Activated CD4-positive, CD25-positive, alpha-beta regulatory T cell treated with anti-CD3 and anti-CD28 coated beads, Interleukin-2, amount 50 U/mL, for 24 hours (primary cell): ENCODE data around the gene DNAH7.
"Not testable (repeated sequence)": the region's sequence is repeated elsewhere in the genome, so short reads cannot be mapped to it uniquely, and the experiment has no call there.

Experiments
- ATAC-seq, 2 donors: fragments of 150-1000 bp; cut with Tn5 transposase; one replicate each; pipeline ENCODE4 v1.10.0; 2021; ENCODE audit warnings: mild to moderate bottlenecking in 1 of 2, moderate library complexity in 1 of 2

DNAH7 gene

DNA sequence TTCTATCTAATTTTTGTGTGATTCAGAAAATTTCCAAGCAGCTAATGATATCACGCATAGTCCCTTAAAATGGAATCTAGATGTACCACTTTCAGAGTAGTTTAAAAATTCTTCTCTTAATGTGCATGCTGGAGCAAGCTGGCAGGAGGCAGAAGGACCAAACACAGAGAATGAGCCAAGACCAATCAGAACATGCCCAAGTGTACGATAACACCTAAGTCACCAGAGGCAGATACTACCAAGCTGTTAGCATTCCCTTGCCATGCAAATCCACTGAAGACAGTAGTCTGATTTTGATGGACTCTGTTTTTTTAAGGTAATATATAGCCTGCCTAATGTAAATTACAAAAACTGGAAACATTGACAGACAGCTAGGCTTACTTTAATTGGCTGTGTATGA is 109.3 kb downstream of the DNAH7 start:
- no peak for ATAC-seq

DNA sequence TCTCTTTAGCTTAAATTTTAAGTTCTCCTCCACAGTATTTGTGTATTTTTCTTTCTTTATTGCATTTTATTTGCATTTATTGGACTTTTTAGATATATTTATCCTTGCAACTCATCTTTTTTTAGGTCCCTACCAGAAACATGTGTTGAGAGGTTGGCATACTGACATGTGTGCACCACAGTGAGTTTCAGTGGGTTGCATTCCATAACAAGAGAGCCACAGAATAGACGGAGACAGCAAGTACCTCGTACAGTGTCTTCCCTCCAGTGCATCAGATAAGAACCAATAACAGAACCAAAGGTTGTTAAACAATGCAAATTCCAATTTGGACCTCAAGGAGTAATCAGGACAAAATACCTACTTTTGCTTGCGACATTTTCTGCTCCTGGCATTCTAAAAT is 111.9 kb downstream of the DNAH7 start:
- ATAC-seq = no peak

DNA sequence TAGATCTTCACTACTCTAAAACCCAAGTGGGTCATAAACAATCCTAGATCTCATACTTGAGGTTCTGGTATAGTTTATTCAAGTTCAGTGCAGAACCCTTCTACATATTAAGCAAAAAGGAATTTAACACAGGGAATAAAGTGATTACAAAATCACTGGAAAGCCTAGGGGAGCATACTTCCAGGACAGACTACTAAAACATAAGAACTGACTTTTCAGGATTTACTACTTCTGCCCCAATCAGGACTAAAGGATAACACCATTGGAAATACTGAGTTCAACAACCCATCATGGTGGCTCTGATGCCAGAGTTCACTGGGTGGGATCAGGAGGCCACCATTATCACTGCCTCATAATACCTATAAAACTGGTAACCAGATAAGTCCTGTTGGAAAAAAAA is 123.6 kb downstream of the DNAH7 start:
- no peak for ATAC-seq

DNA sequence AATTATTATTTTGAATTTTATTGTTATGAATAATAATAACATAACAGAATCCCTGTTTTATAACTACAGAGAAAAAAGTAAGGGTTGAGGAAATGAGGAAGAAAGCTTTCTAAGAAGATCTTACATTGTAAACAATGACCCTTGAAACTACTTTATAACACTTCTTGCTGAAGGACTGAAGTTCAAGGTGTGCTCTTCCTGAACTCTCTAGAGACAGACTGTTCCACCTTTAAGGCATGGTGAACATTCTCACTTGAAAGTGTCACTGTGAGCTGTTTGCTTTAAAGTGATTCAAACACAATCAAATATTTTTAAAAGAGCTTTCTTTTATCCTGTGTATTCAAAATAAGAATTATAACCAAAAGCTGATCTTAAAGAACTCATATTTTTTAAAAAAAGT is 131.5 kb downstream of the DNAH7 start:
- ATAC-seq = no peak

DNA sequence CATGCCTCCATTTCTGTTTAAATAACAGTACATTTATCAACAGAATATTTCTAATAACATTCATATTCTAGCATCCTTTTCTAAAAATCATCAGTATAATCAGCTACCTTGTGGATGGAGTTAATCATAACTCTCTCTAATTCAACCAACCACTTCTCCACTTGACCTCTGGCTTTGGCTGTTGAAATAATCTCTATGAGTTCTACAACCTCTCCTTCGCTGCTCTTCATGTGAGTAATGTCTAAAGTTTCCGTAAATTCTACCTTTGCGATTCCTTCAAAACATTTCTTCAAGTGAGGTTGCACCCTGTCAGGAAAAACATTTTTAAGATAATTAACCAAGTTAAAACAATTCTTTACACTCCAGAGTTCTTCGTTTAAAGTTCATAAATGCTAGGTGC is 134.2 kb downstream of the DNAH7 start:
- ATAC-seq = no peak

DNA sequence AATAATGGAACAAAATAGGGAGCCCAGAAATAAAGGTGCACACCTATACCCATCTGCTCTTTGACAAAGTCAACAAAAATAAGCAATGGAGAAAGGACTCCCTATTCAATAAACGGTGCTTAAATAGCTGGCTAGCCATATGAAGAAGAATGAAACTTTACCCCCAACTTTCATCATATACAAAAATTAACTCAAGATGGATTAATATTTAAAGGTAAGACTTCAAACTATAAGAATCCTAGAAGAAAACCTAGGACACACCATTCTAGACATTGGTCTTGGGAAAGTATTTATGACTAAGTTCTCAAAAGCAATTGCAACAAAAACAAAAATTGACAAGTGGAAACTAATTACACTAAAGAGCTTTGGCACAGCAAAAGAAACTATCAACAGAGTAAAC is 139.1 kb downstream of the DNAH7 start:
- no peak for ATAC-seq

DNA sequence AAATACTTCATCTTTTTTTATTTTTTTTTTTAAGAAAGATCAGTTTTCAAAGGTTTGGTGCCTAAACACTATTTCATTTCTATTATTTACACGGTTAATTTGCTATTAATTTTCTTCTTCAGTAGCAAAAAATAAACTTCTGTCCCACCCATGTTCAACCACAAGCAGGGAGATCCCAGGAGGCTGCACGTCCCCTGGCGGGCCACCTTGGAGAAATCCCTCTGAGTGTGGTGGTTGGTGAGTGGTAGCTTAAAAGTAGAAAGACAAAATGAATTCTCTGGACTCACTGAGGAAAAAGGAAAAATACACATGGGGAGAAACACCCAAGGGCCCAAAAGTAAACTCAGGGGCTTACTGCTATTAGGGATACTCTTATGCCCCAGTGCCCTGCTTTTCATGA is 143.5 kb downstream of the DNAH7 start:
- no peak for ATAC-seq

DNA sequence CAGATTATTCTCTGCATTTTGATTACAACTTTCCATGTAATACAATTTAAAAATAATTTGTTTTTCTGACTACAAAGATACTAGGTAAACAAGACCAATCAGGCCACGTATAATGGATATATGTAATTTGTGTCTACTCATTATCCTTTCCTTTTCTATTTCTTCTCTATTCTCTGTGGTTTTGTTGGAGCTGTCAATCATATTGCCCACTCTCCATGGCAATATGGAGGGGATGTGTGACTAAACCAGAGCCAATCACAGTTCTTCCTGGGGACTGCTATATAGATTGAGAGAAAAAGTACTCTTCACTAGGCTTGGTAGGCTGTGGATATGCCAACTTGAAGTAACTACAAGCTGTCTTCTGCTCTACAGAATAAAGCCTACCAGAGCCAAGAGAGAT is 144.7 kb downstream of the DNAH7 start:
- ATAC-seq = no peak

DNA sequence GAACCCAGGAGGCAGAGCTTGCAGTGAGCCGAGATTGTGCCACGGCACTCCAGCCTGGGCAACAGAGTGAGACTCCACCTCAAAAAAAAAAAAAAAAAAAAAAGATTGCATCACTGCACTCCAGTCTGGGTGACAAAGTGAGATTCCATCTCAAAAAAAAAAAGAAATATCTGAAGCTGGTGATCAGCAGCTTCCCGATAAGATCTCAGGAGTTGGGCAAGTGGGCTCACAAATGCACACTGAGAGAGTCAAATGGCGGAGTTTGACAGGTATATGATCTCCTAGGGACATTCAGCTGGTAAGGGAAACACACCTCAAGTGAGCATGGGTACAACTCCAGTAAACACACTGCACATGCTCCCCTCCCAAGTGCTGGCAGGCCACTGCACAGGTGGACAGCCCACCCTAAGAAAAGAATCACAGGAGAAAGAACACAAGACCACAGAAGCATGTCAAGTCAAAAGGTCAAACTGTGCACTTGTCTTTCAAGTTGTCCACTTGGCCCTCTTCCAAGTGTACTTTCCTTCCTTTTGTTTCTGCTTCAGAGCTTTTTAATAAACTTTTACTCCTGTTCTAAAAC is 151.5 kb downstream of the DNAH7 start:
- ATAC-seq = not testable (repeated sequence)

DNA sequence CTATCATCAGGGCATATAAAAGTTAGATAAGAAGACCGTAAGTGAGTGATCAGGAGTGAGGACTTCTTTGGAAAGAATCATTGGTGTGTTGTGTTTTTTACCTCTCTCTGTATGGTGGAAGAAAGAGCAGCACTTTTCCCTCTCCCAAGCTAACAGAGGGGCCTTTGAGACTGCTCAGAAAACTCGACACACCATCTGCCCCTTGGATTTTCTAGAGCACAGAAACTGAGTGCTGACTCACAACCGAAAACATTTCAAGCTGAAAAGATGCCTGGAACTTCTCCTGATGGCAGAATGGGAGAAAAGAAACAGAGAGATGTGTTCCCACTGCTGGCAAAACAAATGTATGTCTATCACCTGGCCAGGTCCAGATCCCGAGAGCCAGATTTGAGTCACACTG is 156.6 kb downstream of the DNAH7 start:
- no peak for ATAC-seq

DNA sequence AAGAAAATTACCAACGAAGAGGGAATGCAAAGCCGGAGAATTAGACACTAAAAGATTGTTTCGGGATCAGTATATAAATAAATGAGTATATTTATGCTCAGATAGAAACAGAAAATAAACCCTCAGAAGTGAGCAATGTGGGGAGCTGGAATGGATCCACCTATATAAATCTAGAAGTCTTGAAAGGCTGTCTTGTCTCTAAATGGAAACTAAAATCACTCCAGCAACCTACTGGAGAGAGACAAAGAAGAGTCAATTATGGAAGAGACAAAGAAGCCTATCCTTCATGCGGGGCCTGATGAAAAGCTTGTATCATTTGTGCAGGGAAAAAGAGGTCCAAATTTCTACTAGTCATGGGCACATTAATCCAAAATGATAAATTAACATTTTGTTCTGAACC is 158.1 kb downstream of the DNAH7 start:
- no peak for ATAC-seq

DNA sequence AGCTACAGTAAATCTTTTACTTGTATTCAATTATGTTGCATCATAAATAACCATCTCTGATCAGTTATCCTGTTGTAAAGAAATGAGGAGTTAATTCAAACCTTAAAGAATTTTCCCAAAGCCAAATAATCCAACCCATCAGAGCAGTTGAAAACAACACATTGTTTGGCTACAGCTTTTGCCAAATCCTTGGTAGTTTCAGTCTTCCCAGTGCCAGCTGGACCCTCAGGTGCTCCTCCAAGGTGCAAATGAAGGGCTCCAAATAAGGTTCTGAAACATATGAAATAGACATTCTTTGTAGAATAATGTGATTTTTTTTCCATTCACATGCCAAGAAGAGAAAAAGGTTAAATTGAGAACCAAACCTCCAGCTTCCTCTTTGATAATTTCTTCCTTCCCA is 158.7 kb downstream of the DNAH7 start:
- ATAC-seq = no peak

DNA sequence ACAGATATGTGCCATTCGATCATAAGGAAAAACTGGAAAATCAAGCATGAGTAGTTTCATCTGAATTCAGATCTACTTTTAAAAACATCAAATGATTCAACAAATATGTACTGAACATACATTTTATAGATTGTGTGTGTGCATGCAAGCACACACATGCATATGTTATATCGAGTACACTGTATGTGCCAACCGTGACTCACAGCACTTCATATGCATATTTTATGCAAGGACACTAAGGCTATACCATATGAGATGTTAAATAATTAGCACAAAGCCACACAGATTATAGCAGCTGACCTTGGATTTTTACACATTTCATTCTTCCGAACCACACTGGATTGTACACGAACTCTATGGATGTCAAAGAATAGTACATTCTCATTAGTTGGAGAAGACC is 161.2 kb downstream of the DNAH7 start:
- ATAC-seq = no peak

DNA sequence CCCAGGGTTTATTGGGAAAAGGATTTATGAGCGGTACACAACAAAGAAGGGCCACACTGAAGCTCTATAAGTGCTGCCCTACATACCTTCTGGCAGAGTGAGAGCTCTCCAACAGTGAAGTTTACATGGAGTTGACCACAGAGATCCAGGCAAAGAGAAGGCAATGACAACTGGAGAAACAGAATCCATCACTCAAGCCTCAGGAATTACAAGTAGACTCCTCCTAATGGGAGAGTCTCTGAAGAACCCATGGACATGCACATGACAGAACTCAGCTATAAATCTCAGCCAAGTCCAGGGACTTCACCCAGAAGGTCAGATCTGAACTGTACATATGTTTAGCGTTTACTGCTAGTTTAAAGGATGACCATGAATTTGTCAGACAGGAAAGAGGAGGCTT is 164.7 kb downstream of the DNAH7 start:
- ATAC-seq = no peak

DNA sequence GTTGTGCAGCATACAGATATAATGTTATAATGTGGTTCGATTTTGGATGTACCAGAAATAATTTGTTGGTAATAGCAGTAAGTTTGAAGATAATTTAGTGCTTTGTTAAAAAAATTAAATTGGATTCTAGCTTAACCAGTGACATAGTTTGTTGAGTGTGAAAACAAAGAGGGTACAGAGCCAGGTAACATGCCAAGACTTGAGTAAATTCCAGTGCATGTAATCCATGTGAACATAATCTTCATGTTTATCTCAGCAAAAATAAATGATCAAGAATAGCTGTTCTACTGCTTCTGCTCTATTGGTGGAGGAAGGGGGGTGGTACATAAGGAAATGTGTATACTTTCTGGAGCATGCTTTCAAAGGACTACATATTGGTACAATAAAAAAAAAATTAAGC is 165.8 kb downstream of the DNAH7 start:
- ATAC-seq = no peak

DNA sequence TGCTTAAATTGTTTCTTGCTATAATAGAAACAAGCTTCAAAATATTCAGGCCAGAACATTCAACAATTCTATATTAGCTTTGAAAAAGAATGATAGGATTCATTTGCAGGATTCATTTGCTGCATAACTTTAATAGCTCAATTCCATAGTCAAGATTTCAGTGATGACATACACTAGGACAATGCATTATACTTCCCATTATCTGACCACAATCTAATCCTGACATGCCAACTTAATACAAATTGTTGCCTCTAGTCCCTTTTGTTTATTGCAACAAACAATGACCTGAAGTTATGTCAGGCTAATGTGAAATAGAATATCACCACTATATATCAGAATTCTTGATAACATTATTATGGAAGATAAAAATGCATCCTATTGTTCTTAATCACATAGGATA is 169.4 kb downstream of the DNAH7 start:
- ATAC-seq = no peak

DNA sequence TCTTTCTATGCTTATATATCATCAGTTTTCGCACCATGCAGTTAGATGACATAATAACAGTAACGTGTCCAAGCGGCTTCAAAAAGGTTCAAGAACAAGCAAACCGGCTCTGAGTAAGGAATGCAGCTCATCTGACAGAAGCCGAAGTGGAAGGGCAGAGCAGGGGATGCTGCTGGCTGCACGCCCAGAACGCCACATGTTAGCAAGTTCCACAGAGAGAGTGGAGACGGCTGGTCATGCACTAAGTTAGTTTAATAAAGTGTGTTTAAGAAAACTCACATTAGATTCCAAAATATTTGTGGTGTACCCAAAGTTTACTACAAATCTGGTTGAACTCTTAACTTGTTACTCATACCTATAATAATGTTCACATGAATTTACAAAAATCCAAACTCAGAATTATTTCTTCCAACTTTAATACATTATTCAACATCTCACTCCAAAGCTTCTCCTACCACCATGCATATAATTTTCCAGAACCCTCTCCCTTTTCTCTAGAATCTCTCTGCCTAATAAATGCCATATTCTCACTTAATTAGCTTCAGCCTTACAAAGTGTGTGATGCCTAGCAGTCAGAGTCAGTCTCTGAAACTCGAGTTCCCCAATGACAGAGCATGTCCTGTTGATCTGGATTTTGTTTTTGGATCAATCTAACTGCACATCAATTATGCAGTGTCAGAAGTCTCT is 170.0 kb downstream of the DNAH7 start:
- ATAC-seq = no peak

DNA sequence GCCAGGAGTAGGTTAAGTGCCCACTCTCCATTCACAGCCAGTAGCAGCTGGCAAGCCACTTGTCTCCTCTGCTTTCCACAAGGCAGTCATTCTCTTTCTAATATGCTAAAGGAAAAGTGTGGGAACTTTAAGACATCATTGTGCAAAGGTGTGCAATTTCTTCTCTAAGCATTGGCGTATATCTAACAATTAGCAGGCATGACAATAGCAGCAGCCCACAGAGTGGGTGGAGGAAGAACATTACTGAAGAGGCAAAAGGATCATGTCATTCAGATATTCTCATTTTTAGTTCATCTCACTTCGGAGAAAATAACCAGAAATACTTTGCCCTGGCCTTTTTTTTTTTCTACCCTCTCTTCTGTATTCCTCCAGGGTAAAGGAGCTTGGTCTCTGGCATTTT is 177.6 kb downstream of the DNAH7 start:
- no peak for ATAC-seq

DNA sequence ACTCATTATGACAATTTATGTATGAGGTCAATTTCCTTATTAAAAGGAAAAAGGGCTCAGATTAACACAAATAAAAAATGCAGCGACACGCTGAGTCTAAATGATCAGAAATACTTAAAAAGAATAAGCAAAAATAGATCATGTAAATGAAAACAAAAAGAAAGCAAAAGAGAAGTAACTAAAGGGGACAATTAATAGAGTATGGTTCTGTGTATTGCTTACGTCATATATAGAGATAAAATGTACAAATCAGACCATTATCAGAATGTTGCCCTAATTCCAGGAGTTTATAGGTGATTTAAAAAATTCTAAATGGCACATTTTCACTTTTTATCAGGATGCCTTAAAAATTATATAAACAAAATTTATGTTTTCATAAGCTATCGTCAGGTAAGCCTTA is 189.5 kb downstream of the DNAH7 start:
- no peak for ATAC-seq

DNA sequence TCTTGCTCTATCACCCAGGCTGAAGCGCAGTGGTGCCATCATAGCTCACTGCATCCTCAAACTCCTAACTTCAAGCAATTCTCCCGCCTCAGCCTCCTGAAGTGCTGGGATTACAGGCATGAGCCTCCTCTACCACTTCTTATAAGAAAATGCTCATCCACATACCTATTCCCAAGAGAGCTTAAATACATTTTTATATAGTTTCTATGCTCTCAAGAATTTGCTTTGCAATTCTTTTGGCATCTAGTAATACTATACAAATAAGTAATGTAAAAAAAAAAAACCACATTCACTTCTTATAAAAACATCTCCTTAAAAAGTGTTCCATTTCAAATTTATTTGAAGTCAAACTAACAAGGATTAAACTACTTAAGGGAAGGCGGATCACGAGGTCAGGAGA is 197.3 kb downstream of the DNAH7 start:
- no peak for ATAC-seq

DNA sequence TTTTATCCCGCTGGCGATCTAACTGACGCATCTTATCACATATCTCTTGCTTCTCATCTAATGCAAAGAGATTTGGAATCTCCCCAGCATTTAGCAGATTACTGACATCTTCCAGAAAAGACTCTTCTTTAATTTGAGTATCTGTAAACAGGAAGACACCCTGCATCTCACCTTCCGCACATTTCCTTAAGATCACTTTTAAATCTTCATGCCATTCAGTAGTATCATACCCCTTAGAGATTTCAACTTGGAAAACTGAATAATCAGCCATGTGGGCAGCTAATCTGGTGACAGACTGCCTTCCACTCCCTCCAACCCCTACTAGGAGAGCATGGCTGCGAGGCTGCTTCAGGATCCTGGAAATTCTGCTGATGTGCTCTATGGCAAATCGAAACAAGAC is 204.3 kb downstream of the DNAH7 start:
- no peak for ATAC-seq

DNA sequence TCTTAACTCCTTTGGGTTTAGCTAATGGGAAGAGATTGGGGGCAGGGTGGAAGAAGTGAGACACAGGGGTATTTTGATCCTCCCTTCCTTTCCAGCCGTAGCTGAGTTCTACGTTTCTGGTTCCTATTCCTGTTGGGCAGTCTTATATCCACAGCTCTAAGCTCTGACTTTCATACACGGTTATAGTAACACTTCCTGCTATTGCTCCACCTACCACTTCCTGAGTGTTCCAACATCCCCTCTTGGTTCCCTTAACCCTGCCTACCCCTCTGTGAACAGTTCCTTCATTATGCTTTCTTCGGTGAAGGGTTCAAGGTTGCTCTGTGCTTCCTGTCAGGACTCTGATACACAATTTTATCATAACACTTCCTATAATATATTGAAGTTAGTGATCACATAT is 205.1 kb downstream of the DNAH7 start:
- ATAC-seq = no peak

DNA sequence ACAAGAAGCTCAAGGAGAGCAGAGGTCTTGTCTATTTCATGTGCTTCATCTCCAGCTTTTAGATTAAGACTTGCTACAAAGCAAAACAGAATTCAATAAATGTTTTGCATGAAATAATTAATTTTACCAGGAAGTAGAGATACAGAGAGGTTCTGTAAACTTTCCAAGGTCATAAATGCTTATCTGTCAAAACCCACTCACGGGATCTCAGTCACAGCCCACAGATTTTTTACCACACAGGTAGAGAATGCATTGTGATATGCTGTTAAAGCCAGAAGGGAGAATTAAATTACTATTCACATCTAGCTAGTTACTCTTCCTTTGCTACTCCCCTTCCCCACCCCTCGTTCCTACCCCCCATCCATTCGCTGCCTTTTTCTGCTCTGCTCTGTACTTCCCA is 205.5 kb downstream of the DNAH7 start:
- no peak for ATAC-seq

DNA sequence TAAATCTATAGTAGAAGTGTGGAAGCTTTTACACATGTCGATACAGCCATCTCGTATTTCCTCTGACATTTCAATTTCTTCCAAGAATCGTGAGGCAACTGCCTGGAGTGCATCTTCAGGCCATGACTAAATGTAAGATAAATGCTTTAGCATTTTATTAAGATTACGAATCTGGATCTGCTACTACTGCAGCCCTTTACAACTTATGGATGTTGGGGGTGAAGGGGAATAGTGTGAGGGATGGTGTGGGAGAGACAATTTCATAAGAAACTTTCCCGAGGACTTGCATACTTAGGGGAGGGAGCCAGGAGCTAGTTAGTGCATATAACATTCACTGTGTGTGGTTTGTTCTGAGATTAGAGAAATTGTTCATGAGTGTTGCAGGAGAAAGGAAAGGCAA is 206.8 kb downstream of the DNAH7 start:
- ATAC-seq = no peak

DNA sequence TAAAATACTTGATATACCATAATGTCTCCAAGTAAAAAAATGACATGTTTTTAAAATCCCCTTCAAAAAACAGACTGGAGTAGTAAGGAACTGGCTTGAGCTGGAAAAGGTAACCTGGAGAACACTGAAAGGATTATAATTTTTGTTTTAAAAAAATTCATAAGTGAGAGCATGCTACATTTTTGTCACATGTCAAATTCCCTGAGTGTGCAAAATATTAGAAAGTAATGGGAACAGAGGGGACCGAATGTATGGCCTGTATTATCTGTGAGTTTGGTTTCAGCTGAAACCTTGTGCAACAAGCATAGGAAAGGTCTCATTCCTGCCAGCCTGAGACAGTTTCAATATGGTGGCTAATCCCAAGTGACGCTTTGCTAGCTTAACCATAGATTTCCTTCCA is 209.1 kb downstream of the DNAH7 start:
- ATAC-seq = no peak
